Heart left ventricle (tissue), 16 donors: Measurements from ENCODE around the gene FUCA1. TPM values are rescaled to one million over a fixed set of nuclear protein-coding genes. Genes with fewer than 3 reads are reported as not detected.

Source experiments
- ATAC-seq, 4 donors: fragments of 200-7000 bp; cut with Tn5 transposase; one replicate each; pipeline ENCODE4 v1.9.1; 2020 to 2022; ENCODE audit warnings: moderate library complexity in 4 of 4, mild to moderate bottlenecking in 3 of 4, moderate number of reproducible peaks in 1 of 4
- DNase-seq, 5 donors: peaks; one replicate each; pipeline ENCODE4 v3.0.0-alpha.2; 2020
- H3K27ac ChIP-seq, 12 donors: fragments of 200-600 bp; sonication (generic) in 4 of 12; one replicate each; pipeline versions ENCODE4 v1.5.0 to v1.8.0; 2016 to 2022; ENCODE audit warnings: mild to moderate bottlenecking in 2 of 12
- H3K27me3 ChIP-seq, 9 donors: fragments of 200-600 bp; sonication (generic) in 2 of 9; one replicate each; pipeline versions ENCODE4 v1.5.1 to v1.8.0; 2016 to 2022; ENCODE audit warnings: mild to moderate bottlenecking in 3 of 9
- H3K36me3 ChIP-seq, 9 donors: fragments of 200-600 bp; sonication (generic) in 2 of 9; one replicate each; pipeline versions ENCODE4 v1.5.0 to v1.8.0; 2018 to 2022; ENCODE audit warnings: mild to moderate bottlenecking in 2 of 9
- H3K4me1 ChIP-seq, 12 donors: fragments of 200-600 bp; sonication (generic) in 4 of 12; one replicate each; pipeline versions ENCODE4 v1.5.0 to v1.8.0; 2016 to 2022; ENCODE audit warnings: mild to moderate bottlenecking in 3 of 12
- H3K4me3 ChIP-seq, 12 donors: fragments of 200-600 bp; sonication (generic) in 4 of 12; one replicate each; pipeline versions ENCODE4 v1.5.0 to v1.8.0; 2017 to 2022; ENCODE audit warnings: mild to moderate bottlenecking in 9 of 12, moderate library complexity in 4 of 12
- H3K9me3 ChIP-seq, 12 donors: fragments of 200-600 bp; sonication (generic) in 4 of 12; one replicate each; pipeline versions ENCODE4 v1.5.0 to v1.8.0; 2016 to 2022; ENCODE audit warnings: mild to moderate bottlenecking in 1 of 12
- CTCF ChIP-seq, 12 donors: fragments of 200-600 bp; sonication (generic) in 4 of 12; IDR thresholded peaks; one replicate each; pipeline versions ENCODE4 v1.5.0 to v1.8.0; 2018 to 2022; ENCODE audit warnings: antibody characterized with exemption in 12 of 12, mild to moderate bottlenecking in 5 of 12
- POLR2A ChIP-seq, 2 donors: fragments of 450-650 bp; IDR thresholded peaks; one replicate each; pipeline ENCODE4 v1.6.1; 2017; ENCODE audit warnings: antibody characterized with exemption in 2 of 2, mild to moderate bottlenecking in 2 of 2, moderate library complexity in 2 of 2
- WGBS, 4 donors: extraction: QIAGEN DNeasy Blood & Tissue Kit in 2 of 4; methylation state at CpG; one replicate each; pipeline versions ENCODE4 v1.1.5 to v1.1.7; 2013 to 2018; 5-methylcytosine and 5-hydroxymethylcytosine counted together
- intact Hi-C, 10 donors: fragments of 100-400 bp; cut with DNase I; formaldehyde crosslinking; loops; one replicate each; pipeline versions ENCODE4 v1.11.1 to v1.14.2; 2022
- long read RNA-seq, 3 donors: library from polyadenylated mRNA; unstranded; transcript quantifications; one replicate each; pipeline ENCODE4 v2.0.0, GENCODE V29; 2020 to 2021
- polyA plus RNA-seq, 2 donors: library from polyadenylated mRNA; stranded (reverse); fragments of 200-250 nt; gene quantifications; one replicate each; pipeline ENCODE4 v1.2.3, GENCODE V29; 2013
- total RNA-seq, 9 donors: library from RNA; depleted of rRNA in 2 of 9; stranded (reverse); fragments of >200 nt in 2 of 9; fragmentation: NEBNext Ultra II Directional in 3 of 9; extraction: Animal tissue kit (Norgen Biotek cat#: 25700) in 3 of 9; gene quantifications; one replicate each; pipeline versions ENCODE4 v1.1.0 to v1.2.4, GENCODE V29; 2016 to 2023
- donor health status: ischemic (EF 13 %, LVEDD 7.1; RV severe dilation, severe dysfunction).
- donor health status: healthy with polysubstance abuse.
- donor health status: DM: no; HTN: yes; CAD: no.
- donor health status: DM: no; HTN: no; CAD: no.
- donor health status: ischemic (EF 25% LVEDD 6.9; RV normal size, moderate dysfunction).
- donor health status: ischemic (EF 25% LVEDD 5.7; RV mildly dilated, moderate dysfunction).
- donor health status: healthy.
- donor health status: DM: yes; HTN: yes; CAD: no.
- donor health status: ischemic (EF 35%, LVEDD 5.7; RV mildly dilated, moderate dysfunction).
- donor health status: nonischemic (EF 11% LVEDD 7.7; RV severe dilation, severe dysfunction).
- donor health status: DM: yes; HTN: yes; CAD: no.
- donor health status: PGD.
- donor health status: ischemic (EF 29% LVEDD 5.4; RV normal size, mild dysfunction).
- donor health status: nonischemic (EF 23%, LVEDD 6.1; RV moderate dilation, normal function).

FUCA1 gene
- 10 to 100 TPM; 12.8 to 54.2 (median 16.1) TPM for total RNA-seq
- 10 to 100 TPM; 10.6 to 16.4 TPM for polyA plus RNA-seq
- long read RNA-seq, donor 1, transcript FUCA1-201 (8 exons, 2,047 nt): major isoform, 45 of 52 reads
- long read RNA-seq, donor 1, partial matches to known transcripts: 1 of 52 reads
- long read RNA-seq, donor 1, other reads (novel, unspliced or antisense): 6 of 52 reads
- long read RNA-seq, donor 2, transcript FUCA1-201 (8 exons, 2,047 nt): major isoform, 208 of 221 reads
- long read RNA-seq, donor 2, partial matches to known transcripts: 1 of 221 reads
- long read RNA-seq, donor 2, other reads (novel, unspliced or antisense): 12 of 221 reads
- long read RNA-seq, donor 3, transcript FUCA1-201 (8 exons, 2,047 nt): major isoform, 28 of 29 reads
- long read RNA-seq, donor 3, partial matches to known transcripts: 1 of 29 reads
- long read RNA-seq, donor 3, other reads (novel, unspliced or antisense): 0 of 29 reads

- DNase-seq: peak; percentile 92 to 95 (median 94)
- H3K27me3 ChIP-seq: no peaks in the 10 kb centered on the region
- intact Hi-C loops: loop anchor here in 9 of 10 donors (2.0 to 10.0 kb wide), 11 partner anchors 41 to 159 kb away; partner anchors contain the start of genes PITHD1 (in 4 of the 9), GALE (in 2 of the 9) and HMGCL (in 2 of the 9)
- no peaks in the 10 kb centered on the region for H3K9me3 ChIP-seq
- 0 to 1% (median 0%) methylated on average over 42 to 71 of the region's 71 CpGs for WGBS, 4 donors
- ATAC-seq: peak; percentile 95 to 99 (median 99)
- peaks cover 0 to 48% (median 23%) of the 10 kb centered on the region in 12 donors for H3K4me1 ChIP-seq
- peak within 1 kb of the TSS; percentile 37 to 83 (median 74) for H3K27ac ChIP-seq
- TF ChIP-seq CTCF (IDR thresholded peaks at IDR 0.05): peak; percentile 89 to 99 (median 94)
- peak in 1 of 2 donors; percentile 82 for TF ChIP-seq POLR2A (IDR thresholded peaks at IDR 0.05)
- H3K4me3 ChIP-seq: peak within 1 kb of the TSS; percentile 62 to 98 (median 84)
- peaks cover 0 to 24% (median 20%) of the 10 kb centered on the region in 9 donors for H3K36me3 ChIP-seq
Observed at GRCh38 chr1:23867895-23868556, at the start of gene FUCA1. TSS of gene FUCA1 (minus strand) at chr1:23868290. CDS start at chr1:23868286, 4 bp downstream.

GRCh38 chr1:23916209-23917131 is 48.4 kb upstream of the FUCA1 start:
- H3K36me3 ChIP-seq: no peaks in the 10 kb centered on the region
- no peaks in the 10 kb centered on the region for H3K9me3 ChIP-seq
- H3K4me3 ChIP-seq: no peak overlapping the region
- intact Hi-C loops: loop anchor here in 8 of 10 donors (2.0 to 10.0 kb wide), 8 partner anchors 48 to 144 kb away; partner anchors contain the start of genes FUCA1 (in 2 of the 8) and PITHD1 (in 1 of the 8)
- peaks cover 0 to 48% (median 6%) of the 10 kb centered on the region in 12 donors for H3K4me1 ChIP-seq
- WGBS, 4 donors: 45 to 55% (median 50%) methylated on average over 12 of the region's 12 CpGs
- H3K27ac ChIP-seq: peak overlapping the region in 1 of 12 donors; percentile 64
- H3K27me3 ChIP-seq: no peaks in the 10 kb centered on the region
- DNase-seq: peak; percentile 51 to 71 (median 68)
- ATAC-seq: peak; percentile 69 to 85 (median 79)
- TF ChIP-seq POLR2A (IDR thresholded peaks at IDR 0.05) (no peak), CTCF (IDR thresholded peaks at IDR 0.05) (peak; percentile 24 to 68 (median 56))

- 95 to 97% (median 95%) methylated on average over 5 of the region's 5 CpGs for WGBS, 4 donors
- no peaks in the 10 kb centered on the region for H3K9me3 ChIP-seq
- ATAC-seq: no peak
- H3K27ac ChIP-seq: no peak overlapping the region
- peaks cover 0 to 6% (median 0%) of the 10 kb centered on the region in 9 donors for H3K27me3 ChIP-seq
- peaks cover 0 to 57% (median under 1%) of the 10 kb centered on the region in 12 donors for H3K4me1 ChIP-seq
- TF ChIP-seq POLR2A (IDR thresholded peaks at IDR 0.05) (no peak), CTCF (IDR thresholded peaks at IDR 0.05) (no peak)
- intact Hi-C loops: loop anchor here in 7 of 10 donors (5.0 to 10.0 kb wide), 6 partner anchors 48 to 143 kb away; partner anchors contain the start of genes FUCA1 (in 1 of the 7) and PITHD1 (in 1 of the 7)
- H3K4me3 ChIP-seq: no peak overlapping the region
- no peaks in the 10 kb centered on the region for H3K36me3 ChIP-seq
- no peak for DNase-seq
Observed at GRCh38 chr1:23915466-23915865, 47.4 kb upstream of the FUCA1 start.
